ENCODE results near the gene UBR2.

DNA sequence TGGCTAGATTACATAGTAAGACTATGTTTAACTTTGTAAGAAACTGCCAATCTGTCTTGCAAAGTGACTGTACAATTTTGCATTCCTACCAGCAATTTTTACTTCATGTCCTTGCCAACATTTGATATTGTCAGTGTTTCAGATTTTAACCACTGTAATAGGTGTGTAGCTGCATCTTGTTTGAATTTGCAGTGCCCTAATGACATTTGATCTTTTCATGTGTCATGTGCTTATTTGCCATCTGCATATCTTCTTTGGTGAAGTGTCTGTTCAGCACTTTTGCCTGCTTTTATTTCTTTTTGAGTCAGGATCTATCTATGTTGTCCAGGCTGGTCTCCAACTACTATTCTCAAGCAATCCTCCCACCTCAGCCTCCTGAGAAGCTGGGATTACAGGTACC, 161.0 kb downstream of the UBR2 start:
- no peak for TF ChIP-seq CTCF (conservative IDR thresholded peaks at IDR 0.05; ENCODE audit: low read length)
- no peak for TF ChIP-seq EZH2phosphoT487 (IDR thresholded peaks at IDR 0.05; ENCODE audit: borderline replicate concordance)

Data from Loucy (cell line).